Smooth muscle cell of the brain vasculature (primary cell): Measurements from ENCODE around the gene PDP2.
"Not testable (repeated sequence)": the region's sequence is repeated elsewhere in the genome, so short reads cannot be mapped to it uniquely, and the experiment has no call there.

ENCODE experiments used
- DNase-seq: peaks from one replicate; pipeline ENCODE4 v3.0.0-alpha.2; 2012; ENCODE audit warnings: low read depth, low spot score

PDP2 gene

GRCh38 chr16:66919569-66920298 lies 39.4 kb downstream of the PDP2 start:
- no peak for DNase-seq

DNA sequence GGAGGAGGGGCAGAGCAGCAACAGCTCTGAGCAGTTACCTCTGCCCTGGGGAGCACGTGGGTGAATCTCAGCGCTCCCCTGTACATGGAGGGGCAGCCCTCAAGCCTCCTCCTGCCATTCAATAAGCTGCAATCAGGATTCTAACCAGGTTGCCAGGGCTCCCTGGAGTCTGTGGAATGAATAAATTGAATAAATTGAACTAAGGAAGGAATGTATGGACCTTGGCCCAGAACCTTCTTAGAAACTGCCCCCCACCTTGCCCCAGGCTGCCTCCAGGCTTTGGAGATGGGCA lies 39.9 kb downstream of the PDP2 start:
- DNase-seq: no peak

GRCh38 chr16:66920924-66921680 lies 40.8 kb downstream of the PDP2 start:
- DNase-seq: no peak

- DNase-seq: no peak
Measured at GRCh38 chr16:66921729-66922450, 41.6 kb downstream of the PDP2 start.

DNA sequence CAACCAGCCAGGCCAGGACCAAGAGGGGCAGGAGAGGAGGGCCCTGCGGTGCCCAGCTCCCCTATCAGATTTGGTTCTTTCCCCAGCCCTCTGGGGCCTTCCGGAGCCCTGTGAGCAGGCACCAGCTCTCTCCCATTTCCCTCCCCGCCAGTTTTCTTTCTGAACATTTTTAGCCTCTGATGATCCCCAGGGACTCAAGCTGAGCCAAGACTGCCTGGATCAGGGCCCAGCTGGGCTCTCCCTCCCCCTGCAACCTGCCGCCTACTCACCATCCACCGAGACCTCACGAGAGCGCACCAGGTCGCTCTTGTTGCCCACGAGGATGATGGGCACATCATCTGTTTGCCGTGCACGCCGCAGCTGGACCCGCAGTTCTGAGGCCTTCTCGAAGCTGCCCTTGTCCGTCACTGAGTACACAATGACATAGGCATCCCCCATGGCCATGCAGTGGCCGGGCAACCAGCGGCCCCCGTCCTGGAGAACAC lies 43.0 kb downstream of the PDP2 start:
- DNase-seq: no peak

GRCh38 chr16:66923866-66924265 lies 43.6 kb downstream of the PDP2 start:
- no peak for DNase-seq

GRCh38 chr16:66924527-66925321 lies 44.4 kb downstream of the PDP2 start:
- DNase-seq: no peak

- no peak for DNase-seq
Measured at GRCh38 chr16:66925322-66925840, 45.1 kb downstream of the PDP2 start, which contains the start of gene RRAD. Gene RRAD, minus strand, starts transcription at chr16:66925535. Its CDS starts 356 bp downstream, at chr16:66925179.

DNA sequence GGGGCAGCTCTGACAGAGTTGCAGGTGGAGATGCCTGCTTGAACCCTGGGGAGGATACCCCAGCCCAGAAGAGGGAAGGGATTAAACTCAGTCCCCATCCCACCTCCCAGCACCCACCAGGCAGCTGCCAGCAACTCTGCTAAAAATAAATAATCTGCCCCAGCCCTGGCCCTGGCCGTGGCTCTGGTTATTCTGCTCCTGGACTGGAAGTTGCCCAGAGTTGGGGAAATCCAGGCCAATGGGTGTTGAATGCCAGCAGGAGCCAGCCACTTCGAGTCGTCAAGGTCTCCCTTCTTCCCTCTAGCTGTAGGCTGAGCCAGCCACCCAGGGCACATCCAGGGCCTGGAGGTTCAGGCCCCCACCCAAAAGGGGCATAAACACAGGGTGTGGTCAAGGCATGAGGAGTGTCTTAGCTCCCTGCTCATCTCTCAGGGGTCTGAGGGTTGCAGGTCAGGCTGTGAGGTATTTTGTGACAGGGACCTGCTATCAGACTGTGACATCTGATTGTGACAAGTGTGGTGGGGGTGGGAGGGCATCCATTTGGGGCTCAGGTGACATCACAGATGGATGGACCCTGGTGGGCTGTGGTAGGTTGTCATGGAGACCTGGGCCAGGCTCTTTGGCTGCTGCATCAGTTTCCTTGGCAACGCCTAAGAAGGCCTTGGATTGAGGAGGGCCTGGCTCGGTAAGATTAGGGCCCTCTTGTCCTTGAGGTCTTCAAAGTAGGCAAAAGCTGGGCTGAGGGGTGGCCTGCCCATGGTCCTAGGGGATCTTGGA lies 46.0 kb downstream of the PDP2 start:
- DNase-seq: no peak

DNA sequence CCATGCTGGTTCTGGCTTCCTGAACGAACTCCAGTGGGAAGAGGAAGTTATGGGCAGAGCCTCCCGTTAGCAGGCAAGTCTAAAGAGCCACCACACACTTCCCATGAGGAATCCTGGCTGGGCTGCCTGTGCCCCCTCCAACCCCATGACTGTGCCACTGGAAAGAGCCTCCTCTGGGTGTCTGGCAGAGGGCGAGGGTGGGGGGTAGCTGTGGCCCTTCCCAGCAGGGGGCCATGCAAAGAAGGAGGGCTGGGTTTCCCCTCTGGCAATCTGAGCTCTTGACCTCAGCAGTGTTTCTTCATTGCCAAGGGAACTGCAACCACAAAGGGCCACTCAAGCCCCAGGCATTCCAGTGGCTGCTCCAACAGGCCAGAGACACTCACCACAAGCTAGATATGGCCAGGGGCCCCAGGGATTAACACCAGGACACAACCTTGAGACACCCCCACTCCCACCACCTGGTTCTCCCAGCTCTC lies 46.7 kb downstream of the PDP2 start:
- DNase-seq: peak; percentile 26

GRCh38 chr16:66927918-66928649 lies 47.8 kb downstream of the PDP2 start:
- DNase-seq: no peak

DNA sequence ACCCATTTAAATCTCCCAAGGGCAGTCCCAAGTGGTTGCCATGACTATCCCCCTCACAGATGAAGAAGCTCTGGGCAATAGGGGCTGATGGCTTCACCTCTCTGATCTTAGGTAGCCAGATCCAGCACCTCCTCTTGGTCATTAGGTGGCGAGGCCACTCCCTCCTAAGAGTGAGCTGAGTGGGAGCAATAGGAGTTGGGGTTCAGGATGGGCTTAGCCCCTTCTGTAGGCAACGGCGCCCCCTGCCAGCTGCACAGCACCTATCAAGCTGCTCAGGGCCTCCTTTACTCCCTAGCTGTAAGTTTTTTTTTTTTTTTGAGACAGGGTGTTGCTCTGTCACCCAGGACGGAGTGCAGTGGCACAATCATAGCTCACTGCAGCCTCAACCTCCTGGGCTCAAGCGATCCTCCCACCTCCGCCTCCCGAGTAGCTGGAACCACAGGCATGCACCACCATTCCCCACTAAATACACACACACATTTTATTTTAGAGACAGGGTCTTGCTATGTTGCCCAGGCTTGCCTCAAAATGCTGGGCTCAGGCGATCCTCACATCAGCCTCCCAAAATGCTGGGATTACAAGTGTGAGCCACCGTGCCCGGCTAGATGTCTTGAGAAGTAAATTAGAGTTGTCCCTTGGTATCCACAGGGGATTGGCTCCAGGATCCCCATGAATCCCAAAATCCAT lies 48.5 kb downstream of the PDP2 start:
- no peak for DNase-seq

DNA sequence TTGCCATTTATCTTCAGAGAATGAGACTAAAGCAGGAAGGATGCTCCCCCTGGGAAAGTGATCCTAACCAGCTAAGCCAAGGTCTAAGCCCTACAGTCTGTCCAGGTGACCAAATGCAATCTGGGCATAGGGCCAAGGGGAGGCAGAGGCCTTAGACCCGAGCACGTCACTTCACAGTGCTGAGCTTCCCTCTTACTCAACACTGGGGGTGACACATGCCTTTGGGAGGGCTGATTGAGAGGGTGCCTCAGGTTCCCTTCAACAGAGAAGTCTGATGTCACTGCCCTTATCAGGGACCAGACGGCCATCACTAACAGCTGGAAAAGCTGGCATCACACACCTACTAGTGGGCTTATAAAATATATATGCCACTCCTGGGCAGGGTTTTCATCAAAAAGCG lies 49.9 kb downstream of the PDP2 start:
- no peak for DNase-seq

- DNase-seq: no peak
Measured at GRCh38 chr16:66931665-66932064, 51.4 kb downstream of the PDP2 start.

DNA sequence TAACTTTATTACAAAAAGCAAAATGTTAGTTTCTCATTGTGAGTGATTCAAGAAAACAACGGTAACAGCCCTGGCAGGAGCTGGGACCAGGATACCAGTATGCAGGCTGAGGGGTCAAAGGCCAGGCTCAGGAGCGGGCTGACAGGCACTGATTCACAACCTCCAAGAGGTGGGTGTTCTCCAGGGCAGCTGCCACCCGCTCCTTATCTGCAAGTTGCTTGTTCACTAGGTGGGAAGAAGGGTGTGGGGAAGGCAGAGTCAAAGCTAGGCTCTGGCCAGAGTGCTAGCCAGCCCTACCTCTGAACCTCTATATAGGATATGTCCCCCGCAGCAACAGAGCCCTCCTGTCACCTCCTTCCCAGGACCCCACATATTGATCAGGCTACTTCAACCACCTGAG lies 51.8 kb downstream of the PDP2 start:
- DNase-seq: no peak

DNA sequence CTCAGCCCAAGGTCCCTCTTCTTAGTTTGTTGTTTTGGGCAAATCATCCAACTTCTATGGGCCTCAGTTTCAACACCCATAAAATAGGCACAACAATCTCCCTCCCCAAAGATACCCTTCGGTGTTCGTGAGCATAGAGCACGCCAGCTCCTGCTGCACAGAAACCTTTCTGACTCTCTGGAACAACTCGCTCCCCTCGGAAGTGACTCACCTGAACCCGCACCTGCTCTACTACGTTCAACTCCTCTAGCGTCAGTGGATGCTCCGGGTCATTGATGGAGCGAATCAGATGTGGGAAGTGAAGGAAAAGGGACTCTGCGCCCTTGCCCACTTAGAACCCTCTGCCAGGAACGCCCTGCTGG lies 53.4 kb downstream of the PDP2 start:
- DNase-seq: no peak

GRCh38 chr16:66934138-66934838 lies 54.0 kb downstream of the PDP2 start, which contains the start of gene CIAO2B:
Gene CIAO2B, minus strand, starts transcription at chr16:66934402. Its CDS starts 38 bp downstream, at chr16:66934364.
- peak; percentile 58 for DNase-seq

- not testable (repeated sequence) for DNase-seq
Measured at GRCh38 chr16:66934839-66935313, 54.6 kb downstream of the PDP2 start.
